DOHH2 (cell line): ENCODE measurements around the gene SOAT2.

ENCODE experiments used
- CTCF ChIP-seq: fragments of 200-600 bp; sonication (generic); IDR thresholded peaks from one replicate; pipeline ENCODE4 v1.5.1; 2014; ENCODE audit warnings: antibody characterized with exemption, mild to moderate bottlenecking, low read depth, low read length; ENCODE audit not compliant: poor library complexity, severe bottlenecking
- EZH2phosphoT487 ChIP-seq: fragments of 200-600 bp; sonication (generic); IDR thresholded peaks from 2 replicates; pipeline ENCODE4 v1.6.1; 2017; ENCODE audit warnings: borderline replicate concordance, mild to moderate bottlenecking, antibody characterized with exemption, low read length, moderate library complexity, mixed read lengths

- TF ChIP-seq CTCF (no peak), EZH2phosphoT487 (no peak)
Measured at GRCh38 chr12:53059434-53060063, 43.7 kb upstream of the SOAT2 start.
